Nephron (organoid): ENCODE measurements around the gene PAOX.

Experiments
- H3K27ac Mint-ChIP-seq, 3 experiments: 2 replicates each; pipeline ENCODE4 v1.8.0; 2020; ENCODE audit warnings: mixed read lengths in 3 of 3, mild to moderate bottlenecking in 2 of 3, moderate library complexity in 1 of 3
- H3K27me3 Mint-ChIP-seq: 2 replicates; pipeline ENCODE4 v1.8.0; 2021; ENCODE audit warnings: low read depth, mild to moderate bottlenecking, moderate library complexity, mixed read lengths
- H3K36me3 Mint-ChIP-seq: 2 replicates; pipeline ENCODE4 v1.8.0; 2020; ENCODE audit warnings: low read depth, mixed read lengths
- H3K4me1 Mint-ChIP-seq: 2 replicates; pipeline ENCODE4 v1.8.0; 2020; ENCODE audit warnings: mixed read lengths
- H3K4me3 Mint-ChIP-seq, 3 experiments: 2 replicates each; pipeline ENCODE4 v1.8.0; 2020; ENCODE audit warnings: mild to moderate bottlenecking in 3 of 3, mixed read lengths in 3 of 3, moderate library complexity in 2 of 3
- H3K9me3 Mint-ChIP-seq: 2 replicates; pipeline ENCODE4 v1.8.0; 2020; ENCODE audit warnings: mixed read lengths
- TF ChIP-seq, protein P1 (sequence below), 3 experiments: fragments of 200-600 bp; sonication (generic); IDR thresholded peaks; one replicate each; pipeline ENCODE4 v1.5.0; 2021; ENCODE audit warnings: antibody characterized with exemption in 3 of 3; ENCODE audit not compliant: unreplicated experiment in 3 of 3

The PAOX gene

DNA sequence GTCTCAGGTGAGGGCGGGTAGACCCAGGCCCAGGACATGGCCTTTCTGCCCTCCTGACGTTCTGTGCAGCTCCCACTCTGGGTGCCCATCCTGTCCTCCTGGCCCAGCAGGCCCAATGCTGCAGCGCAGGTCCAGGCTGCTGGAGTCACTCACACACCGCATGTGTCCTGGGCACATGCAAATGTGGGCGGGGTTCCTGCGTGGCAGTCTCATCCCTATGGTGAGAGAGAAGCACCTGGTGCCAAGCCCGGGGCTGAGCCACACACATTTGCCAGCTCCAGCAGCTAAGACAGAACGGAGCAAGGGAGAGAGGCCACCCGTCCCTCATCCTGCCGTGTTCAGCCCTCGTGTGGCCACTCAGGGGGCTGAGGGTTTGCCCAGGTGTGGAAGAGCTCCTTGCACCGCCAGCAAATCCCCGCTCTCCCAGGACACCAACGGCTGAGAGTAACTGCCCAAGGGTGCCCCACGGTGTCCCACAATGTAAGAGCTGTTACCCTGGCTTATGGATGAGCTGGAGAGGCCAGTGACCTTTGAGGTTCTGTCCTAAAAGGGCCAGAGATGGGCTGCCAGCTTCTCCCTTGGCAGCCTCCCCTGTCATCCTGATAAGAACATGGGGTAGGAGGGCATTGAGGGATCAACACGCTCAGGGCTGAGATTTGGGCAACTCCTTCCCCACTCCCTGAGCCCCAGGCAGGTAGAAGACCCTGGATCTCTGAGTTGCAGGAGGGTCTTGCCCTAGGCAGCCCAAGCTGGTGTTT, 25.7 kb upstream of the PAOX start:
- H3K4me3 Mint-ChIP-seq, result no peak overlapping the region
- no peaks in the 10 kb centered on the region for H3K9me3 Mint-ChIP-seq
- no peak overlapping the region for H3K27ac Mint-ChIP-seq
- H3K27me3 Mint-ChIP-seq, result no peaks in the 10 kb centered on the region
- no peaks in the 10 kb centered on the region for H3K36me3 Mint-ChIP-seq
- TF ChIP-seq, protein P1, sequence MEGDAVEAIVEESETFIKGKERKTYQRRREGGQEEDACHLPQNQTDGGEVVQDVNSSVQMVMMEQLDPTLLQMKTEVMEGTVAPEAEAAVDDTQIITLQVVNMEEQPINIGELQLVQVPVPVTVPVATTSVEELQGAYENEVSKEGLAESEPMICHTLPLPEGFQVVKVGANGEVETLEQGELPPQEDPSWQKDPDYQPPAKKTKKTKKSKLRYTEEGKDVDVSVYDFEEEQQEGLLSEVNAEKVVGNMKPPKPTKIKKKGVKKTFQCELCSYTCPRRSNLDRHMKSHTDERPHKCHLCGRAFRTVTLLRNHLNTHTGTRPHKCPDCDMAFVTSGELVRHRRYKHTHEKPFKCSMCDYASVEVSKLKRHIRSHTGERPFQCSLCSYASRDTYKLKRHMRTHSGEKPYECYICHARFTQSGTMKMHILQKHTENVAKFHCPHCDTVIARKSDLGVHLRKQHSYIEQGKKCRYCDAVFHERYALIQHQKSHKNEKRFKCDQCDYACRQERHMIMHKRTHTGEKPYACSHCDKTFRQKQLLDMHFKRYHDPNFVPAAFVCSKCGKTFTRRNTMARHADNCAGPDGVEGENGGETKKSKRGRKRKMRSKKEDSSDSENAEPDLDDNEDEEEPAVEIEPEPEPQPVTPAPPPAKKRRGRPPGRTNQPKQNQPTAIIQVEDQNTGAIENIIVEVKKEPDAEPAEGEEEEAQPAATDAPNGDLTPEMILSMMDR (IDR thresholded peaks at IDR 0.05; ENCODE audit: unreplicated experiment in 3 of 3), result no peak
- H3K4me1 Mint-ChIP-seq, result no peaks in the 10 kb centered on the region

DNA sequence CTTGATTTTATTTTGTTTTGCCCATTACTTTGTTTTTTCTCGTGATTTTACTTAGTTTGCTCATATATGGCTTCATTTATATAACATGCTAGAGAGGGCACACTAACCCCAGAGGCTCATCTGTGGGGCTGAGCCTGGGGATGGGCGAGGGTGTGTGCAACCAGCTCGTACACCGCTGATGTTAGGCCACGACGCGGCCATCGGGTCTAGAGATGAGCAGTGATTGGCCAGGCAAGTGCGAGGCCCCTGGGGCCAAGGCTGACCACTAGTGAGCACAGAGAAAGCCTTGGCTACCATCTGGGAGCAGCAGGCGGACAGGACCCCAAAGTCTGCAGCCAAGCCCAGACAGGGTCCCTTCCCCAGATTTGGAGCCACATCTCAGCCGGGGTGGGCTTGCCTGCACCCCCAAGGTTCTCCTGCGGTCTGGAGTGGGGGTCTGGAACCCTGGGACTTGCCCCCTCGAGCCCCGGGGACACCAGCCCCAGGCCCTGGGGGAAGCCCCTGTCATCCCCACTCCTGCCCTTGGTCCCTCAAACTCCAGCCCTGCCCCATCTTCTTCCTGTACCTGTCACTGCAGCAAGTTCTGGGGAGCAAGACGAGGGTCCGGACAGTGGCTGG, 25.0 kb upstream of the PAOX start:
- TF ChIP-seq, protein P1 (IDR thresholded peaks at IDR 0.05; ENCODE audit: unreplicated experiment in 3 of 3), result no peak
- Mint-ChIP-seq H3K9me3 (no peaks in the 10 kb centered on the region), H3K27ac (no peak overlapping the region), H3K4me3 (no peak overlapping the region), H3K27me3 (no peaks in the 10 kb centered on the region), H3K4me1 (no peaks in the 10 kb centered on the region), H3K36me3 (no peaks in the 10 kb centered on the region)

DNA sequence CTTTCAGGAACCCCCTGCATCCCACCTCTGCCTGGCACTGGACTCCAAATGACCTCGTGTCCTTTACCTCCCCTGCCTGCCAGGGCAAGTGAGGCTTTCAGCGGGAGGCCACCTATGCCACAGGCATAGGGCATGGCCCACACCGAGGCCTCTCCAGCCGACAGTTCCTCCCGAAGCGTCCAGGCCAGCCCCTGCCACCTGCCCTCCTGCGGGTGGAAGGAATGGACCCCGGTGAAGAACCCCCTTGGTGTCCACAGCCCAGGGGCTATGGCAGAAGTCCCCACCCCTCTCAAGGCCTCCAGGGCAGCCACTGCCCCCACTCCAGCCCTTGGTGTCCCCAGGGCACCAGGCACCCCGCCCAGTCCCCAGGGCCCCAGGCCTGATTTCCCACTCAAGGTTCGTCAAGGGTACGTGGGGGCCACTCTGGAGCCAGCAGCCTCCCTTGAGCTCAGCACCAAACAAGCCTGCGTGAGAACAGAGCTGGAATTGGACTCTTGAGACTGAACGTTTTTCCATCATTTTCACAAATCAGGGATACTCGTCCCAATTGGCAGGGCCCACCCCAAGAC, 24.3 kb upstream of the PAOX start:
- Mint-ChIP-seq H3K4me3 (no peak overlapping the region), H3K9me3 (no peaks in the 10 kb centered on the region), H3K4me1 (peaks cover under 1% of the 10 kb centered on the region), H3K36me3 (no peaks in the 10 kb centered on the region), H3K27me3 (no peaks in the 10 kb centered on the region), H3K27ac (no peak overlapping the region)
- TF ChIP-seq, protein P1 (IDR thresholded peaks at IDR 0.05; ENCODE audit: unreplicated experiment in 3 of 3), result no peak

DNA sequence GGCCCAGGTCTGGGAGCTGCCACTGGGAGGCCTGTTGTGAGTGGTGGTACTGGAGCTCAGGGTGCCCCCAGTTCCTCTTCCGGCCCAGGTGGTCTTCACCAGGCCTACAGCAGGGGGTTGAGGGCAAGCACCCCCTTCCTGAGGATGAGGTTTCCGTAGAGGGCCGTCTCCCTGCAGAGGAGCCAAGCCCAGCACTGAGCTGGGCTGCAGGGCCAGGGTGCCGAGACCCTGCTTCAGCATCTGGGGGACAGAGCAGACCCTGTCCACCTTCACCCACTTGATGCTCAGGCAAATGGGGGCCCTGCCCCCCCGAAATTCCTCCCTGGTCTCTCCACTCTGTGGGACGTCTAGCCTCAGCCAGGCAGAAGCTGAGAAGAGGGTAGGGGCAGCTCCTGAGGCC, 23.8 kb upstream of the PAOX start:
- no peak overlapping the region for H3K27ac Mint-ChIP-seq
- no peaks in the 10 kb centered on the region for H3K27me3 Mint-ChIP-seq
- no peaks in the 10 kb centered on the region for H3K36me3 Mint-ChIP-seq
- H3K4me1 Mint-ChIP-seq, result peaks cover 5% of the 10 kb centered on the region
- no peak overlapping the region for H3K4me3 Mint-ChIP-seq
- no peaks in the 10 kb centered on the region for H3K9me3 Mint-ChIP-seq
- TF ChIP-seq, protein P1 (IDR thresholded peaks at IDR 0.05; ENCODE audit: unreplicated experiment in 3 of 3), result no peak

DNA sequence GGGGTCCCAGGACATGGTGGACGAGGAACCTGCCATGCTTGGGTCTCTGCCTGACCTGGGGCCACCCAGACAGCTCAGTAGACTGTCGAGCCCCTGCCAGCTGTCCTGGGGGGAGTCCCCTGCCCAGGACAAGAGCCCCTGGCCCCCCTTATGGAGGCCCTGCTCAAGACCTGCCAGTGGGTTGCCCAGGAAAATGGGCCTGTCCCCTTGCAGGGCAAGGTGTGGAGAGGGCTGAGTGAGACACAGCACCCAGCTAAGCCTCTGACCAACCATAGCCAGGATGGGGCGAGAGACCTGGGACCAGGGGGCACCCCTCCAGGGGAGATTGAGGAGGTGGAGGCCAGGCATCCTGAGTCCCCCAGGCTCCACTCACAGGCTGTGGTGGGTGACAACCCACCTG, 23.1 kb upstream of the PAOX start:
- no peaks in the 10 kb centered on the region for H3K9me3 Mint-ChIP-seq
- H3K36me3 Mint-ChIP-seq, result no peaks in the 10 kb centered on the region
- H3K4me1 Mint-ChIP-seq, result peaks cover 5% of the 10 kb centered on the region
- H3K27me3 Mint-ChIP-seq, result no peaks in the 10 kb centered on the region
- TF ChIP-seq, protein P1 (IDR thresholded peaks at IDR 0.05; ENCODE audit: unreplicated experiment in 3 of 3), result no peak
- no peak overlapping the region for H3K27ac Mint-ChIP-seq
- peak overlapping the region; percentile 67 to 72 (median 70) for H3K4me3 Mint-ChIP-seq
